WTC11 (cell line): ENCODE measurements around the gene TUBGCP6.

Source experiments
- ATF1 ChIP-seq: sonication (generic); formaldehyde crosslinking; IDR thresholded peaks from 2 replicates; pipeline ENCODE4 v1.8.1; 2023; ENCODE audit warnings: mild to moderate bottlenecking, moderate library complexity, missing genetic modification reagents
- ESRRA ChIP-seq: sonication (generic); formaldehyde crosslinking; IDR thresholded peaks from 2 replicates; pipeline ENCODE4 v1.8.1; 2022; ENCODE audit warnings: mild to moderate bottlenecking, missing genetic modification reagents, borderline replicate concordance
- IRF2 ChIP-seq: sonication (generic); formaldehyde crosslinking; IDR thresholded peaks from 2 replicates; pipeline ENCODE4 v1.8.0; 2022; ENCODE audit warnings: low read depth, missing genetic modification reagents, borderline replicate concordance
- MXD4 ChIP-seq: fragments of 250-450 bp; sonication (Bioruptor Pico); IDR thresholded peaks from 2 replicates; pipeline ENCODE4 v1.8.0; 2021; ENCODE audit warnings: mild to moderate bottlenecking, moderate library complexity, borderline replicate concordance
- SP1 ChIP-seq: sonication (generic); formaldehyde crosslinking; conservative IDR thresholded peaks from 2 replicates; pipeline ENCODE4 v1.8.1; 2022; ENCODE audit warnings: missing genetic modification reagents
- ZNF263 ChIP-seq: sonication (generic); formaldehyde crosslinking; IDR thresholded peaks from 2 replicates; pipeline ENCODE4 v1.8.1; 2022; ENCODE audit warnings: low read depth, mild to moderate bottlenecking, moderate library complexity, missing genetic modification reagents
- TF ChIP-seq, protein P1 (sequence below): fragments of 200-600 bp; IDR thresholded peaks from 2 replicates; pipeline ENCODE4 v1.8.0; 2022; ENCODE audit warnings: antibody characterized with exemption
- TF ChIP-seq, protein P2 (sequence below): sonication (generic); formaldehyde crosslinking; IDR thresholded peaks from 2 replicates; pipeline ENCODE4 v1.8.0; 2022; ENCODE audit warnings: missing genetic modification reagents

DNA sequence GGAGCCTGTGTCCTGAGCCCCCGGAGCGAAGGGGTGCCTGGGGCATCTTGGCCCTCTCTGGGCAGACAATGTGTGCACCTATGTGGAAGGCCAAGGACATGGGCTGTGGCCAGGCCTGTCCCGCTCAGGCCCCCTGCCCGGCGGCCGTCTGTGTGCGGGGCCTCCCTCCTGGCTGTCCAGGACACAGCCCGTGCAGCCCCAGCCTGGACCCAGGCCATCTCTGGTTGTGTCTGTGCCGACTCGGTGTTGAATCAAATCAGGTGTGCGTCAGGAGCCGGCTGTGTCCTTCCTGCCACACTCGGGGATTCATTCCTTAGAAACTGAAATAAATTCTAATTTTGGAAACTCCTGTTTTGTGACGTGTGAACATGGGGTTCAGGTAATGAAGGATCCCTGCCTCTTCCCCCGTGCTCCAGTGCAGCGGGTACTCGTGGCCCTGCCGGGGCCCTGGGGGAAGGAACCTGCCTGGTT is 45.5 kb downstream of the TUBGCP6 start:
- TF ChIP-seq, protein P1, sequence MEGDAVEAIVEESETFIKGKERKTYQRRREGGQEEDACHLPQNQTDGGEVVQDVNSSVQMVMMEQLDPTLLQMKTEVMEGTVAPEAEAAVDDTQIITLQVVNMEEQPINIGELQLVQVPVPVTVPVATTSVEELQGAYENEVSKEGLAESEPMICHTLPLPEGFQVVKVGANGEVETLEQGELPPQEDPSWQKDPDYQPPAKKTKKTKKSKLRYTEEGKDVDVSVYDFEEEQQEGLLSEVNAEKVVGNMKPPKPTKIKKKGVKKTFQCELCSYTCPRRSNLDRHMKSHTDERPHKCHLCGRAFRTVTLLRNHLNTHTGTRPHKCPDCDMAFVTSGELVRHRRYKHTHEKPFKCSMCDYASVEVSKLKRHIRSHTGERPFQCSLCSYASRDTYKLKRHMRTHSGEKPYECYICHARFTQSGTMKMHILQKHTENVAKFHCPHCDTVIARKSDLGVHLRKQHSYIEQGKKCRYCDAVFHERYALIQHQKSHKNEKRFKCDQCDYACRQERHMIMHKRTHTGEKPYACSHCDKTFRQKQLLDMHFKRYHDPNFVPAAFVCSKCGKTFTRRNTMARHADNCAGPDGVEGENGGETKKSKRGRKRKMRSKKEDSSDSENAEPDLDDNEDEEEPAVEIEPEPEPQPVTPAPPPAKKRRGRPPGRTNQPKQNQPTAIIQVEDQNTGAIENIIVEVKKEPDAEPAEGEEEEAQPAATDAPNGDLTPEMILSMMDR: no peak
- TF ChIP-seq MXD4 (CRISPR knock-in tag) (no peak), IRF2 (no peak), ESRRA (no peak), ZNF263 (CRISPR knock-in tag) (no peak), SP1 (no peak), ATF1 (CRISPR knock-in tag) (no peak)
- TF ChIP-seq, protein P2, sequence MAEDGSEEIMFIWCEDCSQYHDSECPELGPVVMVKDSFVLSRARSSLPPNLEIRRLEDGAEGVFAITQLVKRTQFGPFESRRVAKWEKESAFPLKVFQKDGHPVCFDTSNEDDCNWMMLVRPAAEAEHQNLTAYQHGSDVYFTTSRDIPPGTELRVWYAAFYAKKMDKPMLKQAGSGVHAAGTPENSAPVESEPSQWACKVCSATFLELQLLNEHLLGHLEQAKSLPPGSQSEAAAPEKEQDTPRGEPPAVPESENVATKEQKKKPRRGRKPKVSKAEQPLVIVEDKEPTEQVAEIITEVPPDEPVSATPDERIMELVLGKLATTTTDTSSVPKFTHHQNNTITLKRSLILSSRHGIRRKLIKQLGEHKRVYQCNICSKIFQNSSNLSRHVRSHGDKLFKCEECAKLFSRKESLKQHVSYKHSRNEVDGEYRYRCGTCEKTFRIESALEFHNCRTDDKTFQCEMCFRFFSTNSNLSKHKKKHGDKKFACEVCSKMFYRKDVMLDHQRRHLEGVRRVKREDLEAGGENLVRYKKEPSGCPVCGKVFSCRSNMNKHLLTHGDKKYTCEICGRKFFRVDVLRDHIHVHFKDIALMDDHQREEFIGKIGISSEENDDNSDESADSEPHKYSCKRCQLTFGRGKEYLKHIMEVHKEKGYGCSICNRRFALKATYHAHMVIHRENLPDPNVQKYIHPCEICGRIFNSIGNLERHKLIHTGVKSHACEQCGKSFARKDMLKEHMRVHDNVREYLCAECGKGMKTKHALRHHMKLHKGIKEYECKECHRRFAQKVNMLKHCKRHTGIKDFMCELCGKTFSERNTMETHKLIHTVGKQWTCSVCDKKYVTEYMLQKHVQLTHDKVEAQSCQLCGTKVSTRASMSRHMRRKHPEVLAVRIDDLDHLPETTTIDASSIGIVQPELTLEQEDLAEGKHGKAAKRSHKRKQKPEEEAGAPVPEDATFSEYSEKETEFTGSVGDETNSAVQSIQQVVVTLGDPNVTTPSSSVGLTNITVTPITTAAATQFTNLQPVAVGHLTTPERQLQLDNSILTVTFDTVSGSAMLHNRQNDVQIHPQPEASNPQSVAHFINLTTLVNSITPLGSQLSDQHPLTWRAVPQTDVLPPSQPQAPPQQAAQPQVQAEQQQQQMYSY (CRISPR knock-in tag): no peak
